ENCODE results near the gene VPS4A. TPM values are rescaled to one million over a fixed set of nuclear protein-coding genes. Genes with fewer than 3 reads are reported as not detected.

Gene VPS4A
- polyA plus RNA-seq, 3 donors, result 18.2 to 25.7 (median 21.8) TPM

GRCh38 chr16:69321080-69321479 lies 9.9 kb downstream of the VPS4A start:
- Histone ChIP-seq H3K36me3 (replicated peaks in 1 of 2; ENCODE audit: control insufficient read depth in 1 of 2, insufficient read depth in 2 of 2, low read length in 2 of 2) (peaks cover 88 to 100% of the 10 kb centered on the region in 2 donors), H4K20me1 (ENCODE audit: insufficient read depth, low read length) (peaks cover 86% of the 10 kb centered on the region), H3K9ac (ENCODE audit: insufficient read depth, low read length, poor library complexity, severe bottlenecking) (no peak overlapping the region), H3K9me3 (replicated peaks in 1 of 2; ENCODE audit: control insufficient read depth in 1 of 2, insufficient read depth in 1 of 2, low read length in 2 of 2) (no peaks in the 10 kb centered on the region), H2AFZ (ENCODE audit: insufficient read depth, low read depth, low read length, poor library complexity, severe bottlenecking) (no peak overlapping the region), H3K79me2 (ENCODE audit: insufficient read depth, low read length) (peaks cover 49% of the 10 kb centered on the region), H3K4me3 (replicated peaks in 1 of 3; ENCODE audit: low read depth in 2 of 3, low read length in 3 of 3) (no peak overlapping the region), H3K4me1 (ENCODE audit: control insufficient read depth in 1 of 2, insufficient read depth in 2 of 2, low read length in 2 of 2) (no peaks in the 10 kb centered on the region), H3K27me3 (ENCODE audit: control insufficient read depth in 2 of 2, insufficient read depth in 2 of 2, low read length in 2 of 2) (no peaks in the 10 kb centered on the region), H3K27ac (ENCODE audit: low read depth in 1 of 2, low read length in 2 of 2) (no peak overlapping the region), H3K4me2 (replicated peaks; ENCODE audit: extremely low read depth, low read length, poor library complexity, severe bottlenecking) (no peak overlapping the region)
- Mint-ChIP-seq H3K27me3 (ENCODE audit: low read depth in 3 of 3) (peaks cover 0 to 1% (median 0%) of the 10 kb centered on the region in 3 donors), H3K4me3 (no peak overlapping the region), H3K4me1 (peaks cover 6% of the 10 kb centered on the region), H3K9me3 (no peaks in the 10 kb centered on the region), H3K27ac (no peak overlapping the region), H3K36me3 (peaks cover 83 to 99% of the 10 kb centered on the region in 2 donors)
- DNase-seq, result no peak
- intact Hi-C loops (cut with micrococcal nuclease), result no loop called here
- TF ChIP-seq CTCF (IDR thresholded peaks at IDR 0.05), result no peak
- 98% methylated on average over 22 of the region's 22 CpGs for WGBS (ENCODE audit: insufficient coverage)

DNA sequence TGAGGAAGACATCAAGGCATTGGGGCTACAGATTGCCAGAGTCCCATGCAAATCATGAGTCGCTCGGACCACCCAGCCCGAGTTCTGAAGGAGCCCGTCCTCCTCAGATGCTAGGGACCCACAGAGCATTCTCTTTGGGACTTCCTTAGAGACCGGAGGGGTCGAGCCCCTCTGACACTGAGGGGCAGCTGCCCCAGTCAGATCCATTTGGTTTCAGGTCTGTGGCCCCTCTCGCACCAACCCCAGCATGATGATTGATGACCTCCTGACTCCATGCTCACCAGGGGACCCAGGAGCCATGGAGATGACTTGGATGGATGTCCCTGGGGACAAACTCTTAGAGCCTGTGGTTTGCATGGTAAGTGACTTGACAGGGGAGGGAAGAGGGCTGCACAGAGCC lies 11.2 kb downstream of the VPS4A start:
- Histone ChIP-seq H3K27ac (ENCODE audit: low read depth in 1 of 2, low read length in 2 of 2) (no peak overlapping the region), H3K9ac (ENCODE audit: insufficient read depth, low read length, poor library complexity, severe bottlenecking) (no peak overlapping the region), H3K79me2 (ENCODE audit: insufficient read depth, low read length) (peaks cover 61% of the 10 kb centered on the region), H3K27me3 (ENCODE audit: control insufficient read depth in 2 of 2, insufficient read depth in 2 of 2, low read length in 2 of 2) (no peaks in the 10 kb centered on the region), H2AFZ (ENCODE audit: insufficient read depth, low read depth, low read length, poor library complexity, severe bottlenecking) (no peak overlapping the region), H3K4me1 (ENCODE audit: control insufficient read depth in 1 of 2, insufficient read depth in 2 of 2, low read length in 2 of 2) (no peaks in the 10 kb centered on the region), H3K36me3 (replicated peaks in 1 of 2; ENCODE audit: control insufficient read depth in 1 of 2, insufficient read depth in 2 of 2, low read length in 2 of 2) (peaks cover 81 to 96% of the 10 kb centered on the region in 2 donors), H3K4me3 (replicated peaks in 1 of 3; ENCODE audit: low read depth in 2 of 3, low read length in 3 of 3) (no peak overlapping the region), H4K20me1 (ENCODE audit: insufficient read depth, low read length) (peaks cover 87% of the 10 kb centered on the region), H3K4me2 (replicated peaks; ENCODE audit: extremely low read depth, low read length, poor library complexity, severe bottlenecking) (no peak overlapping the region), H3K9me3 (replicated peaks in 1 of 2; ENCODE audit: control insufficient read depth in 1 of 2, insufficient read depth in 1 of 2, low read length in 2 of 2) (no peaks in the 10 kb centered on the region)
- H3K4me3 Mint-ChIP-seq, result no peak overlapping the region
- WGBS (ENCODE audit: insufficient coverage), result 95% methylated on average over 6 of the region's 7 CpGs
- H3K27me3 Mint-ChIP-seq (ENCODE audit: low read depth in 3 of 3), result peaks cover 0 to 1% (median 0%) of the 10 kb centered on the region in 3 donors
- intact Hi-C loops (cut with micrococcal nuclease), result no loop called here
- H3K9me3 Mint-ChIP-seq, result no peaks in the 10 kb centered on the region
- peaks cover 12% of the 10 kb centered on the region for H3K4me1 Mint-ChIP-seq
- TF ChIP-seq CTCF (IDR thresholded peaks at IDR 0.05), result no peak
- H3K27ac Mint-ChIP-seq, result peak overlapping the region in 1 of 7 donors; percentile 13
- no peak for DNase-seq
- H3K36me3 Mint-ChIP-seq, result peaks cover 79 to 98% of the 10 kb centered on the region in 2 donors

Data from CD14-positive monocyte (primary cell).